Smooth muscle cell of the brain vasculature (primary cell): ENCODE results near the gene RNASEH2B.

Experiments
- DNase-seq: peaks from one replicate; pipeline ENCODE4 v3.0.0-alpha.2; 2012; ENCODE audit warnings: low read depth, low spot score

The RNASEH2B gene

DNA sequence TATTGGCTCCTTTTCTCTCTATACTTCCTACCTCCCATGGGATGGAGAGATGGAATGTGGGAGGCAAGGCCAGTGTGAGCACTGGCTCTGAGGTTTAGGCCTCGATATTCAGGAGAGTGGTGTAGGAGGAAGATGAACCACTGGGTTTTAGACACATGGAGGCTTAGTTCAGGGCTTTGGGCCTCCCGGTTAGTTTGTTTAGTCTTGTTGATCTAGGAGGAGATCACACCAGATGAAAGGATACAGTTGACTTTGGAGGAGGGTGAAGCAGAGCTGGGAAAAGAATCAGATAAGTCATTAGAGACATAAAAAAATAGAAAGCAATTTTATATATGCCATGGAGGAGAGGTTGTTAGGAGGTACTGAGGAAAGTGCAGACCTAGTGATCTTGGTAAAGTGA lies 30.9 kb downstream of the RNASEH2B start:
- DNase-seq: no peak

- DNase-seq: no peak
These were observed 31.6 kb downstream of the RNASEH2B start for GRCh38 chr13:50941146-50941545.

DNA sequence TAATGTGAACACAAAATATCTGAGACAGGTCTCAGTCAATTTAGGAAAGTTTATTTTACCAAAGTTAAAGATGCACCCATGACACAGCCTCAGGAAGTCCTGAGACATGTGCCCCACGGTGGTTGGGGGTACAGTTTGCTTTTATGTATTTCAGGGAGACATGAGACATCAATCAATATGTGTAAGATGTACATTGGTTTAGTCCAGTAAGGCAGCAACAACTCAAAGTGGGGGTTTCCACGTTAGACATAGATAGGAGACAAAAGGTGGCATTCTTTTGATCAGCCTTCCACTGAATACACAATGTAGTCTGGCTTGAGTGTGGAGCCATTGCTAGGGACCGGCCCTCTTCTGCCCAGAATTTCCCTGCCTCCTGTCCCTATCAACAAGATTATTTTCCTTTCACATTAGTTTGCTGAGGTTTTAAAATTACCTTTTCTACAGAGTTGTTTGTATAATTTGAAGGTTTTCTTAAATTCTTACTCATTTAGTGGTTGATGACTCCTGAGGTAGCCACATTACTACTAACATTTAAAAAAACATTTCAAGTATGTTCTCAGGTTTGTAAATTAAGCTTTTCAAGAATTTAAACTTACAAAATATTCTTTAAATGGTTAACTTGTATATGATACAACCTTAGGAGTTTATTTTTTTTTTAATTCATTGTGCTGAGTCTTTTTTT lies 33.2 kb downstream of the RNASEH2B start:
- no peak for DNase-seq

GRCh38 chr13:50945669-50946068 lies 36.1 kb downstream of the RNASEH2B start:
- no peak for DNase-seq

DNA sequence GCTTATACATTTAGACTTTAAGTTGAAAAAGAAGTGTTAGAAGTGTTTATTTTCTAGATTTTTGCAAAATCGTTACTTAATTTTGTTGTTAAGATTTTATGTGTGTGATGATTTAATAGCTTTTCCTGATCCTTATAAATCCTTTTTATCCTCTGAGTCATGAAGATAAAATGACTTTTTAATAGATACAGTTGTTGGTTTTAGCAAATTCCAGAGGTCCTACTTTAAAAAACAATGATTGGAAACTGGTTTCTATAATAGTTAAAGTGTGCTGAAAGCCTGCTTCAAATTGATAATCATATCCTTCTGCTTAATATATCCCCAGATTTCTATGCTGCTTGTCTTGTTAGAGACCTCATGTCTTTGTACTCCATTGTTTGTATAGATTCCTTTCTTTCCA lies 39.0 kb downstream of the RNASEH2B start:
- no peak for DNase-seq

GRCh38 chr13:50950849-50951248 lies 41.3 kb downstream of the RNASEH2B start:
- no peak for DNase-seq

DNA sequence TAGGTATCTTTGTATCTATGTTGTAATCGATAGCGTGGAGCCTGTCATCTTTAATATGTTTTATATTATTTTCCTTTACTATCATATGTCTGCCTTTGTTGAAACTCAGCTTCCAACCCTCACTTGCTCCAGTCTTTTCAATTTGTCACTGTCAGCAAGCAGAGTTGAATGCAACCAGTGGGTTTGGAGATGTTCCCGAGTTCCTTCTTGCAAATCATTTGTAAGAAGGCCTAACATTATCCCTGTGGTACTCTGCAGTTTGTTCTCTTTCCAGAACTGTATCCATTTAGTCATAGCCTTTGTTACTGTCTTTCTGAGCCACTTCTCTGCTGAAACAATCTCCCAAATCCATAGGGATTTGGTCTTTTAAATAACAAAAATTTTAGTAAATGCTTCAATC lies 41.8 kb downstream of the RNASEH2B start:
- no peak for DNase-seq

DNA sequence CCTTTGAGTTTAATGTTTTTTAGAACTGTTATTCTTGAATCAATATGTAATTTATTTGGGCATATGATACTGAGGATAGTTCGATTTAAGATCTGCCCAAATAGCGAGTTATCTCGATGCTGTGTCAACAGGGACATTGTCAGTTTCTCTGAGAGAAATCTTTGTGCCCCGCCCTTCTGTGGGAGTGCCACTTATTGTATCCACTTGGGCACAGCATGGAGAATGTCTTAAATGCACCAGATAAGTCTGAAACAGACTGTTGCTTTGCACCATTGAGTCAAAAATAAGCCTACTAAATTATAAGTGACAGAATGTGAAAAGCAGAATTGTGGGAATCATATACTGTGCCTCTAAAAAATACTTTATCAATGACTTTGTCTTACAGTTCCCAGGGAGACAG lies 45.6 kb downstream of the RNASEH2B start:
- no peak for DNase-seq

DNA sequence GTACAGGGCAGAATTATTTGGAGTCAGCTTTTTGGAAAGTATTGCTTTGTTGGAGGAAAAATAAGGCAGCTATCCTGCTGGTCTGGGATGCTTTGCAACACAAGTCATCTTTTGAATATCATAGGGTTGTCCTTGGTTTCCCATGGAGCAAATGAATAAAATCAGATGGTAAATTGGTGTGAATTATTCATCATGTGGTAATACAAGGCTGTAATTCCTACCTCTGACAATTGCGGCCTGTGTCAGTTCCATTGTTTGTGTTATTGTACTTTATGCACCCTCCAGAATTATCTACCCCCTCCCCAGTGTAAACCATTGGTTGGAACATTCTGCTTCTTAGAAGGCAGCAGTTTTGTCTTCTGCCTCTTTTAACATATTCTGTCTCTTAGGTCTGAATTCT lies 46.2 kb downstream of the RNASEH2B start:
- DNase-seq: no peak

DNA sequence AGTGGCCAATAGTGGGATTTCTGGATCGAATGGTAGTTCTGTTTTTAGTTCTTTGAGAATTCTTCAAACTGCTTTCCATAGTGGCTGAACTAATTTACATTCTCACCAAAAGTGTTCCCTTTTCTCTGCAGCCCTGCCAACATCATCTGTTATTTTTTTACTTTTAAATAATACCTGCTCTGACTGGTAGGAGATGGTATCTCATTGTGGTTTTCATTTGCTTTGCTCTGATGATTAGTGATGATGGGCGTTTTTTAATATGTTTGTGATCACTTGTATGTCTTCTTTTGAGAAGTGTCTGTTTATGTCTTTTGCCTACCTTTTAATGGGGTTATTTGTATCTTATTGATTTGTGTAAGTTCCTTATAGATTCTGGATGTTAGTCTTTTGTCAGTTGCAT lies 48.0 kb downstream of the RNASEH2B start:
- no peak for DNase-seq

GRCh38 chr13:50969691-50970090 lies 60.1 kb downstream of the RNASEH2B start:
- no peak for DNase-seq

- DNase-seq: no peak
These were observed 61.4 kb downstream of the RNASEH2B start for GRCh38 chr13:50970956-50971355.

DNA sequence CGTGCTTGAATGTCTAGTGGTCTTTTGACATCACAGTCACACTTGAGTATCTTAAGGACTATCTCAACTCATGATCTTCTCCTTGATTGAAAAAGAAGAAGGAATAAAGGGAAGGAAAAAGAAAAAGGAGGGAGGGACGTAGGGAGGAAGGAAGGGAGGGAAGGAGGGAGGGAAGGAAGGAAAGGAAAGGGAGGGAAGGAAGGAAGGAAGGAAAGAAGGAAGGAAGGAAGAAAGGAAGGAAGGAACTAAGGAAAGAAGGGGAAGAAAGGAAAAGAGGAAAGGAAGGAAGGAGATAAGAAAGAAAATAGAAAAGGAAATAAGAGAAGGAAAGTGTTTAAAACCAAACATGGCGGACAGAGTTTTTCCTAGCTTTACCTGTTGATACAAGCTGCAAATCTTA lies 64.7 kb downstream of the RNASEH2B start:
- no peak for DNase-seq

DNA sequence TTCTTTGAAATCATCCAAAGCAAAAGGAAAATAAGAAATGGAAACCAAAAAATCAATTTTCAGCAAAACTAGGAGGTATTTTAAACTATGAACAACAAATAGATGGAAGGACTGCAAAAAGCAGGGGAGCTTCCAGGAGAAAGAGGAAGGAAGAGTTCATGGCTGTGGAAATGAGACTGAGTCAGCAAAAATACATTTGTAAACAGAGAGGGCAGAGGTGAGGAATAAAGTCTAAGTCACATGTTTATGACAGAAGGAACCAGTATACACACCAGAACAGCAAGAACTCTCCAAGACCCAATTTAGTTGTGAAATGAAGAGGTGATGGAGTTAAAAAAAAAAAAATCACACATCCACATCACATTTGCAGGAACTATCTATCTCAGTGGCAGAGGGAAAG lies 69.6 kb downstream of the RNASEH2B start:
- DNase-seq: no peak

DNA sequence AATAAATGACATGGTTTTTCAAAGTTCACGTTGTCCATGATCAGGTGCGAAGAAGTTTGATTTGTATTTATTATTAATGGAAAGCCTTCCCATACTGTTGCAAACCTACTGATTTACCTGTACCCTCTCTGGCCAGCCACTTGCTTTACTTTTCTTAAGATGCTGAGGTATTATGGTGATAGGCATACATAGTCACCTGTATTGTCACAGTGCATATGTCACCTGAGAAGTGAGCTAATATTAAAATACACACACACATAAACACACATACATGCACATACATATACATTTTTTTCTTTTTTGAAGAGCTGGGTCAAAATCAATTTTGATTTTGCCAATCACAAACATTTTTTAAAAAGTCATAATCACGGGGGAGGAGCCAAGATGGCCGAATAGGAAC lies 72.1 kb downstream of the RNASEH2B start:
- DNase-seq: no peak

- DNase-seq: no peak
These were observed 79.9 kb downstream of the RNASEH2B start for GRCh38 chr13:50989476-50989875.

DNA sequence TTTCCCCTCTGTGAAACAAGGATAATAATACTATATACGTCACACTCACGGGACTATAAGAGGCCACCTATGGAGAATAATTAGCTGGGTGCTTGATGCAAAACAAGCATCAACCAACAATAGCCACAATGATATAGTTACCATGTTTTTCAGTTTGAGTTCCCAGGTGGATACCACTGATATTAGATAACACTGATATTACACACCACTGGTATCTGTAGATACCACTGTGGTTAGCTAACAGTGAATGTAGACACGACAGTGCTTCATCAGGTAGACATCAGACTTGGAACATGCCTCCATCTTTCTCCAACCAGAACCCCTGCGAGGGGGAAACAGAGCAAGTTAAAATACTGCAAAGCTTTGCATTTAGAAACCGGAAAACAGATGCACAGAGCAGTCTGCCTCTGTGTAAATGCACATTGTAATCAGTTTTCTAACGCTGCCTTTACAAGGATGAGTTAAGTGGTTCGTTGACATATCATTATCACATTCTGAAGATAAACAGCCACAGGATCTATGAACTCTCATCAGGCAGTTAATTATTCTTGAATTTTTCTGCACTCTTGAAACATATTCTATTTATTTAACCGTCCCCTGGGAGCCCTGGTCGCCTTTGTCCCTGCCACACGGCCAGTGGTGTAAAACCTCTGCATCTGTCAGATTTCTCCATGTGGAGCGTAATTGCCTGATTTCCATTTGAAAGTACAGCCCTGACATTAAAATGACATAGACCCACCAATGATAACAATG lies 80.7 kb downstream of the RNASEH2B start:
- DNase-seq: no peak

DNA sequence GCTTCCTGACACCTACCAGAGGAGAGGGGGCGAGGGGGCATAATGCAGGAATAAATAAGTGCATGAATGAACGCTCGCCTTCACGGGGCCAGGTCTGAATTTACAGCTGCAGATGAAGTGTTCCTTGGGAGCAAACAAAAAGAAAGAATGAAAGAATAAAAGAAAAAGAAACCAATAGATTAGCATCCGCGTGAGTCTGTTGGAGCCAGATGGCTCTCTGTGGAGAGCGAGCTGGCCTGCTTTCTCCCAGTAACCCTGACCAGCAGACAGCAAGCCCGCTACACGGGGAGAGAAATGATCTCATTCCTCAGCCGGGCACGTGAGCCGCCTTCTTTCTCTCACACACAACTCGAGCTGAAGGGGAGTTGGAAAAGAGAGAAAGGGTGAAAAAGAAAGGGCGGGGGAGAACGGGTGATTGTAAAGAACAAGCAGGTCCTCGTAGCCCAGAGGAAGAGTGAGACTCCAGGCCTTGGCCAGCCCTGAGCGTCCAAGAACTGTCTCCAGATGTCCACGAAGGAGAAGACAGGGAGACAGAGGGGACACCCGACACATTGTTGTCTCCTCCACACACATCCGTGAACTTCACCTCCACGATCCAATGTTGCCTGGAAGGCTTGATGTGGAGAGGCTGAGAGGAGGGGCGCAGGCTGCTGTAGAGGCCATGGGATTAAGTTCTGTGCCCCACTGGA lies 81.4 kb downstream of the RNASEH2B start:
- DNase-seq: peak; percentile 45

DNA sequence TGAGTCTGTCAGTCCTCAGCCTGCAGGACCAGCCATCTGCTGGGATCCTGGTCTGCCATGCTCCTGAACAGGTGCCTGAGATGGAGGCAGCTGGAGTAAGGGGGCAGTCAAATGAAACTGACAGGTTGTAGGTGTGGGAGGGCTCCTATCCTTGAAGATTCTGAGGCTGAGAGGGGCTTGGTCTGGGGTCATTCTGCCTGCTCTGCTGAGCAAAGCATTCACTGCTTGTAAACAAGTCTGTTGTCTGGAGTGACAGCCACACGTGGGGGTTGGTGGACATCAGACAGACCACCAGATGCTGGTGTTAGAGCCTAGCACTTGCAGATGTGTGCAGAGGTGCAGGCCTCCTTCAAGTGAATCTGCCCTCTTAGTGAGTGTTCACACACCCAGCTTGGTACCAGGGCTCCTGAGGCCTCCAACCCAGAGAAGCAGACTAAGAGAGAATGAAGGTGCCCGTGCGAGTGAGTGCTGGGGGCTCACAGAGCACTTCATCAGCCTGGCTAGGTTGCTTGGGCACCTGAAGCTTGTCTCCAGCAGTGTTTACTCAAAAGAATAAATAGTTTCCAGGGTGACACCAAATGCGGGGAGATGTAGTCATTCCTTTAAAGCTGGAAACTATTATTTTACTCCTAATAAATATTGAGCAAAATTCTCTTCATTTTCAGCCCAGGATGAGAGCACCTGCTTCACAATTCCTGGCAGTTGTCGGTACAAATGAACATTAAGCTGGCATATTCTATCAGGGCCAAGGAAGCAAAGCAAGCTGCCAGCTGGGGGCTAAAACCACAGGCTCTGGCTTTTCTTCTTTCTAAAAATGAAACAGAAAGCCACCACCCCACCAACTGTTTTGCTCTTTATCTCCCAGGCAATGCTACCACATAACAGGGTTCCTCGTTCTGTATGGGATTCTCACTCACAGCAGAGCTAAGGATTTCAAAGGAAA lies 82.3 kb downstream of the RNASEH2B start:
- no peak for DNase-seq

DNA sequence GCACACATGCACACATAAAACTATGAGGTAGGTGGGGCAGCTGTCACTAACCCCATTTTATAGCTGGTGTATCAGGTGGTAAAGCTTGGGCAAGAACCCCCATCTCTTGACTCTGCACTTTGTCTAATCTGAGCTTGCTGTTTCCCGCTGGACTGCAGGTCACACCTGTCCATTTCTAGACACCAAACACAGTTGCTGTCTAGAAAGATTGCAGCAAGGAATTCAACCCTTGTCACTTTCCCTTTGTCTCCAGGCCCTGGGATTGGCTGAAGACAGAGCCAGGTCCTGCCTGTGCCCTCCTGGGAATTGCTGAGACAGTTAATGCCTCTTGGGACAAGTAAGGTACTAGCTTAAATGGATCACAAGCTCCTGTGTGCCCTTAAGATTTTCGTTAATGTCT lies 83.8 kb downstream of the RNASEH2B start:
- no peak for DNase-seq

DNA sequence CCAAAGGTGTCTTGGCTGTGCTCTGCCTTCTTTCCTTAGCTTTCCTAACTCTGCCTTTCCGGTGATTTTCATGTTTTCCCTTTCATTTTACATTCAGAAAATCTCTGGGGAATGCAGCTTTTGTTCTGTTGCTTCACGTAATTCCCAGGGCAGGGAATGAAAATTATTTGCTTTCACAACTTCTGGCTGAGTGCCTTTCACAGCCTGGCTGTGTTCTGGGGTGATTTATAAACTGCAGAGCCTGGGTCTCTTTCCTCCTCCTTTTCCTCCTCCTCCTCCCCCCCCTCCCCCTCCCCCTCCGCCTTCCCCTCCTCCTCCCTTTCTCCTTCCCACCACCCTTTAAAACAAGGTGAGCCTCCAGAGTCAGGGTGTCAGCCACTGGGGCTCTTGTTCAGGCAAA lies 84.3 kb downstream of the RNASEH2B start:
- DNase-seq: no peak

DNA sequence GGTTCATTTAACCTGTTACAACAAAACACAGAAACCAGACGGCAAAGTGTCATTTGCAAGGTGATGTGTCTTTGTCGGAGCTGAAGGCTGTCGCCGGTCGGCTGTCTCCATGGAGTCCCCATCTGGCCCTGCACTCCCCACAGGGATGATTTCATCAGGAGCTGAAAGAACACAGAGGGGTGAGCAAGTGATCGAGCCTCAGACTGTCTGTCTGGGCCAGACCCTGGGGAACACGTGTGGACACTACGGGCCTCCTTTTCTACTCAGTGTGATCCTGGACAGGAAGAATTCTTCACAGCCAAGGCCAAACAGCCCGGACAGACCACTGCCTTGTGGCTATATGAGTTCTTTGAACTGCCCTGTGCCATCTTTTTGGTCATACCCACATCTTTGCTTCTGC lies 85.1 kb downstream of the RNASEH2B start:
- no peak for DNase-seq
